Ishikawa (cell line): ENCODE results near the gene TMA7.

Experiments
- CEBPB ChIP-seq: IDR thresholded peaks from 2 replicates; pipeline ENCODE4 v1.6.1; 2012
- CREB1 ChIP-seq: IDR thresholded peaks from 2 replicates; pipeline ENCODE4 v1.6.1; 2012; ENCODE audit warnings: low read depth
- EGR1 ChIP-seq: IDR thresholded peaks from 2 replicates; pipeline ENCODE4 v1.6.1; 2012
- EP300 ChIP-seq: IDR thresholded peaks from 2 replicates; pipeline ENCODE4 v1.6.1; 2012; ENCODE audit warnings: borderline replicate concordance
- FOXM1 ChIP-seq: IDR thresholded peaks from 2 replicates; pipeline ENCODE4 v1.6.1; 2012; ENCODE audit warnings: low read depth, borderline replicate concordance
- MAX ChIP-seq: IDR thresholded peaks from 2 replicates; pipeline ENCODE4 v1.6.1; 2012
- NFIC ChIP-seq: IDR thresholded peaks from 2 replicates; pipeline ENCODE4 v1.6.1; 2012
- RAD21 ChIP-seq: IDR thresholded peaks from 2 replicates; pipeline ENCODE4 v1.6.1; 2012; ENCODE audit warnings: low read depth
- REST ChIP-seq: IDR thresholded peaks from 2 replicates; pipeline ENCODE4 v1.6.1; 2012; ENCODE audit warnings: low read depth, mild to moderate bottlenecking
- TAF1 ChIP-seq: IDR thresholded peaks from 2 replicates; pipeline ENCODE4 v1.6.1; 2012; ENCODE audit warnings: low read depth, mild to moderate bottlenecking
- TCF12 ChIP-seq: IDR thresholded peaks from 2 replicates; pipeline ENCODE4 v1.6.1; 2012; ENCODE audit warnings: low read depth
- TEAD4 ChIP-seq: IDR thresholded peaks from 2 replicates; pipeline ENCODE4 v1.6.1; 2012
- USF1 ChIP-seq: IDR thresholded peaks from 2 replicates; pipeline ENCODE4 v1.6.1; 2012
- YY1 ChIP-seq: IDR thresholded peaks from 2 replicates; pipeline ENCODE4 v1.6.1; 2012; ENCODE audit warnings: low read depth
- ZBTB7A ChIP-seq: IDR thresholded peaks from 2 replicates; pipeline ENCODE4 v1.6.1; 2012; ENCODE audit warnings: low read depth

The TMA7 gene

GRCh38 chr3:48416546-48416945 is 23.5 kb upstream of the TMA7 start:
- TF ChIP-seq RAD21 = no peak
- TF ChIP-seq EP300 = no peak

- no peak for TF ChIP-seq ZBTB7A
These were observed 22.4 kb upstream of the TMA7 start for GRCh38 chr3:48417529-48418108.

- TF ChIP-seq FOXM1 = no peak
- TF ChIP-seq USF1 = no peak
- TF ChIP-seq TEAD4 = no peak
- TF ChIP-seq EP300 = no peak
- no peak for TF ChIP-seq YY1
- TF ChIP-seq EGR1 = no peak
- TF ChIP-seq TAF1 = no peak
- TF ChIP-seq CREB1 = no peak
- TF ChIP-seq REST = no peak
- no peak for TF ChIP-seq ZBTB7A
- no peak for TF ChIP-seq RAD21
- no peak for TF ChIP-seq CEBPB
- no peak for TF ChIP-seq NFIC
- TF ChIP-seq MAX = no peak
- TF ChIP-seq TCF12 = no peak
These were observed 21.9 kb upstream of the TMA7 start for GRCh38 chr3:48418140-48418539.

GRCh38 chr3:48418651-48419050 is 21.4 kb upstream of the TMA7 start:
- TF ChIP-seq EP300 = no peak

- TF ChIP-seq CREB1 (no peak), EP300 (no peak)
These were observed 20.9 kb upstream of the TMA7 start for GRCh38 chr3:48419149-48419548.

- TF ChIP-seq CREB1 (no peak), TEAD4 (no peak)
These were observed 20.5 kb upstream of the TMA7 start for GRCh38 chr3:48419597-48419996.

- no peak for TF ChIP-seq ZBTB7A
- TF ChIP-seq NFIC = no peak
- TF ChIP-seq EGR1 = no peak
- TF ChIP-seq RAD21 = no peak
- no peak for TF ChIP-seq MAX
- TF ChIP-seq TEAD4 = no peak
- TF ChIP-seq FOXM1 = no peak
- no peak for TF ChIP-seq CREB1
- TF ChIP-seq YY1 = no peak
- no peak for TF ChIP-seq TAF1
These were observed 19.5 kb upstream of the TMA7 start for GRCh38 chr3:48420561-48420960.

GRCh38 chr3:48422272-48422671 is 17.8 kb upstream of the TMA7 start:
- TF ChIP-seq NFIC (no peak), CEBPB (no peak), MAX (no peak), EP300 (no peak), USF1 (no peak), TCF12 (no peak)

- no peak for TF ChIP-seq USF1
- TF ChIP-seq REST = no peak
- no peak for TF ChIP-seq MAX
- TF ChIP-seq CREB1 = no peak
- no peak for TF ChIP-seq CEBPB
- no peak for TF ChIP-seq YY1
- TF ChIP-seq TCF12 = no peak
- no peak for TF ChIP-seq FOXM1
- TF ChIP-seq TAF1 = no peak
- TF ChIP-seq NFIC = no peak
- no peak for TF ChIP-seq EGR1
- no peak for TF ChIP-seq RAD21
- no peak for TF ChIP-seq EP300
- no peak for TF ChIP-seq TEAD4
- no peak for TF ChIP-seq ZBTB7A
These were observed 17.4 kb upstream of the TMA7 start for GRCh38 chr3:48422681-48423080.
